K562 treated with DMSO at 1 percent for 12 hours (cell line): ENCODE measurements around the gene PTGES3. TPM values are rescaled to one million over a fixed set of nuclear protein-coding genes. Genes with fewer than 3 reads are reported as not detected.

Source experiments
- total RNA-seq: library from RNA; unstranded; fragments of 300-600 nt; gene quantifications from 2 replicates; pipeline ENCODE4 v1.2.3, GENCODE V29; 2022; ENCODE audit not compliant: insufficient read depth

PTGES3 gene
- 166 and 299 TPM in 2 replicates for total RNA-seq

GRCh38 chr12:56688129-56688845, at the start of gene PTGES3:
TSS of gene PTGES3 (minus strand) at chr12:56688284. CDS start at chr12:56687999, 285 bp downstream.

GRCh38 chr12:56724972-56725722, 37.1 kb upstream of the PTGES3 start, which contains the start of gene NACA:
TSS of gene NACA (minus strand) at chr12:56725299. CDS start at chr12:56724521, 778 bp downstream.

GRCh38 chr12:56645717-56646446, 42.2 kb downstream of the PTGES3 start, which contains the start of gene ATP5F1B:
TSS of gene ATP5F1B (minus strand) at chr12:56645984. CDS start at chr12:56645963, 21 bp downstream.

GRCh38 chr12:56630180-56630632, 57.9 kb downstream of the PTGES3 start, which contains the start of gene BAZ2A:
TSS of gene BAZ2A (minus strand) at chr12:56630326. CDS start at chr12:56617530, 12,796 bp downstream.

Other genes with a start within 250 kb of the PTGES3 start
- 20.4 and 51.5 TPM in 2 replicates for gene TIMELESS, start 238.9 kb downstream of the PTGES3 start, total RNA-seq
- not detected in 2 replicates for gene MIP, start 233.6 kb downstream of the PTGES3 start, total RNA-seq
- 0.66 and 1.9 TPM in 2 replicates for gene SPRYD4, start 219.7 kb downstream of the PTGES3 start, total RNA-seq
- not detected in 2 replicates for gene GLS2, start 200.1 kb downstream of the PTGES3 start, total RNA-seq
- gene RBMS2, start 166.5 kb downstream of the PTGES3 start, total RNA-seq = 0.35 and 1.0 TPM in 2 replicates
- gene BAZ2A, start 58.0 kb downstream of the PTGES3 start, total RNA-seq = 11.9 and 73.8 TPM in 2 replicates
- 752 and 889 TPM in 2 replicates for gene ATP5F1B, start 42.3 kb downstream of the PTGES3 start, total RNA-seq
- 1,700 and 2,209 TPM in 2 replicates for gene NACA, start 37.0 kb upstream of the PTGES3 start, total RNA-seq
- gene PRIM1, start 64.0 kb upstream of the PTGES3 start, total RNA-seq = 40.2 and 81.2 TPM in 2 replicates
- gene HSD17B6, start 75.0 kb upstream of the PTGES3 start, total RNA-seq = 0.75 TPM in 1 of 2 replicates, not detected in the other
- gene SDR9C7, start 246.1 kb upstream of the PTGES3 start, total RNA-seq = not detected in 2 replicates